Measurements from ENCODE around the gene CPSF4L.

CPSF4L gene

GRCh38 chr17:73199751-73200317 lies 61.8 kb downstream of the CPSF4L start:
- no peak for DNase-seq

- DNase-seq = no peak
These were observed 62.8 kb downstream of the CPSF4L start for GRCh38 chr17:73198930-73199260.

All from activated gamma-delta T cell treated with Interleukin-2 at 50 U/mL for 16 hours (primary cell).